WTC11 (cell line): ENCODE results near the gene CES3. TPM values are rescaled to one million over a fixed set of nuclear protein-coding genes. Genes with fewer than 3 reads are reported as not detected.

Experiments used
- ATAC-seq: fragments of 200-7000 bp; cut with Tn5 transposase; 2 replicates; pipeline ENCODE4 v1.10.0; 2021; ENCODE audit warnings: mild to moderate bottlenecking, moderate library complexity
- CTCF ChIA-PET: fragments of 300-600 bp; sonication (Branson Sonifier 250); formaldehyde crosslinking; loops from one replicate; lab custom pipeline; 2021; ENCODE audit warnings: antibody characterized with exemption; lab: Charles Lee
- POLR2A ChIA-PET: fragments of 350-600 bp; sonication (Branson Sonifier 250); formaldehyde crosslinking; loops from one replicate; lab custom pipeline; 2021; ENCODE audit warnings: antibody characterized with exemption; lab: Charles Lee
- DNase-seq: peaks from one replicate; pipeline ENCODE4 v3.0.0; 2021; ENCODE audit warnings: low spot score
- H3K27ac Mint-ChIP-seq: 2 replicates; pipeline ENCODE4 v1.8.0; 2021; ENCODE audit warnings: mixed read lengths
- H3K27me3 Mint-ChIP-seq: 2 replicates; pipeline ENCODE4 v1.8.0; 2021; ENCODE audit warnings: low read depth, mild to moderate bottlenecking, moderate library complexity, mixed read lengths
- H3K36me3 Mint-ChIP-seq: 2 replicates; pipeline ENCODE4 v1.8.0; 2021; ENCODE audit warnings: mixed read lengths
- H3K4me1 Mint-ChIP-seq: 2 replicates; pipeline ENCODE4 v1.8.0; 2022; ENCODE audit warnings: mixed read lengths
- H3K4me3 Mint-ChIP-seq: 2 replicates; pipeline ENCODE4 v1.8.0; 2021; ENCODE audit warnings: mild to moderate bottlenecking, moderate library complexity, mixed read lengths
- H3K9me3 Mint-ChIP-seq: 2 replicates; pipeline ENCODE4 v1.8.0; 2021; ENCODE audit warnings: mixed read lengths
- E2F5 ChIP-seq: sonication (generic); formaldehyde crosslinking; IDR thresholded peaks from 2 replicates; pipeline ENCODE4 v1.8.1; 2022; ENCODE audit warnings: mild to moderate bottlenecking, moderate library complexity, missing genetic modification reagents
- GRHL2 ChIP-seq: fragments of 250-450 bp; sonication (Bioruptor Pico); IDR thresholded peaks from 2 replicates; pipeline ENCODE4 v1.8.0; 2022; ENCODE audit warnings: mild to moderate bottlenecking, moderate library complexity; ENCODE audit not compliant: insufficient replicate concordance, severe bottlenecking
- GTF2I ChIP-seq: fragments of 250-450 bp; sonication (Bioruptor Pico); conservative IDR thresholded peaks from 2 replicates; pipeline ENCODE4 v1.4.0; 2021; ENCODE audit warnings: mild to moderate bottlenecking
- KAT7 ChIP-seq: sonication (generic); formaldehyde crosslinking; IDR thresholded peaks from 2 replicates; pipeline ENCODE4 v1.8.1; 2023; ENCODE audit warnings: missing genetic modification reagents, mild to moderate bottlenecking, borderline replicate concordance
- NFE2L1 ChIP-seq: sonication (generic); formaldehyde crosslinking; IDR thresholded peaks from 2 replicates; pipeline ENCODE4 v1.8.1; 2023; ENCODE audit warnings: missing genetic modification reagents
- NR2C2 ChIP-seq: sonication (generic); formaldehyde crosslinking; IDR thresholded peaks from 2 replicates; pipeline ENCODE4 v1.8.0; 2022; ENCODE audit warnings: mild to moderate bottlenecking, missing genetic modification reagents
- NR3C1 ChIP-seq: sonication (generic); formaldehyde crosslinking; conservative IDR thresholded peaks from 2 replicates; pipeline ENCODE4 v1.8.1; 2023; ENCODE audit warnings: low read depth, mild to moderate bottlenecking, missing genetic modification reagents
- SOX15 ChIP-seq: fragments of 250-450 bp; sonication (Bioruptor Pico); IDR thresholded peaks from 2 replicates; pipeline ENCODE4 v1.9.0; 2021; ENCODE audit warnings: mild to moderate bottlenecking
- TCF7 ChIP-seq: sonication (generic); formaldehyde crosslinking; IDR thresholded peaks from 2 replicates; pipeline ENCODE4 v1.8.0; 2022; ENCODE audit warnings: mild to moderate bottlenecking, low read depth, missing genetic modification reagents, moderate library complexity
- ZBTB21 ChIP-seq: sonication (generic); formaldehyde crosslinking; IDR thresholded peaks from 2 replicates; pipeline ENCODE4 v1.8.1; 2023; ENCODE audit warnings: mild to moderate bottlenecking, missing genetic modification reagents, borderline replicate concordance
- ZNF219 ChIP-seq: sonication (generic); formaldehyde crosslinking; IDR thresholded peaks from 2 replicates; pipeline ENCODE4 v1.8.0; 2023; ENCODE audit warnings: missing genetic modification reagents, mild to moderate bottlenecking, borderline replicate concordance
- ZNF317 ChIP-seq: sonication (generic); formaldehyde crosslinking; IDR thresholded peaks from 2 replicates; pipeline ENCODE4 v1.8.1; 2023; ENCODE audit warnings: low read depth, mild to moderate bottlenecking, moderate library complexity, missing genetic modification reagents, borderline replicate concordance
- ZNF532 ChIP-seq: fragments of 250-450 bp; sonication (Bioruptor Pico); IDR thresholded peaks from 2 replicates; pipeline ENCODE4 v1.9.0; 2021; ENCODE audit warnings: mild to moderate bottlenecking, borderline replicate concordance
- total RNA-seq: library from RNA; stranded (reverse); gene quantifications from 3 replicates; pipeline ENCODE4 v1.2.3, GENCODE V29; 2021
- TF ChIP-seq, protein P1 (sequence below): sonication (generic); formaldehyde crosslinking; IDR thresholded peaks from 2 replicates; pipeline ENCODE4 v1.8.1; 2022; ENCODE audit warnings: low read depth, missing genetic modification reagents, borderline replicate concordance
- TF ChIP-seq, protein P2 (sequence below): sonication (generic); formaldehyde crosslinking; IDR thresholded peaks from 2 replicates; pipeline ENCODE4 v1.8.0; 2022; ENCODE audit warnings: mild to moderate bottlenecking, missing genetic modification reagents
- TF ChIP-seq, protein P3 (sequence below): fragments of 200-600 bp; IDR thresholded peaks from 2 replicates; pipeline ENCODE4 v1.8.0; 2022; ENCODE audit warnings: antibody characterized with exemption
- TF ChIP-seq, protein P4 (sequence below): sonication (generic); formaldehyde crosslinking; IDR thresholded peaks from 2 replicates; pipeline ENCODE4 v1.8.1; 2023; ENCODE audit warnings: mild to moderate bottlenecking, missing genetic modification reagents

Gene CES3
- total RNA-seq, 1 experiment from 2014 or later: 3.3 TPM

GRCh38 chr16:66923866-66924265, 37.2 kb upstream of the CES3 start:
- no peak for ATAC-seq

More at GRCh38 chr16:66923866-66924265, 37.2 kb upstream of the CES3 start:
- no peak overlapping the region for H3K4me3 Mint-ChIP-seq
- H3K4me1 Mint-ChIP-seq: peaks cover 7% of the 10 kb centered on the region; the same call in 1 of the 2 replicates
- ChIA-PET POLR2A (no interaction called here), CTCF (interaction anchor here (2.3 to 7.0 kb wide), 4 partner anchors 12 to 94 kb away, joined by 10 to 175 read pairs (median 55); partner anchors contain the start of gene NAE1)
- peaks cover 59% of the 10 kb centered on the region for H3K27me3 Mint-ChIP-seq
- H3K36me3 Mint-ChIP-seq: no peaks in the 10 kb centered on the region
- DNase-seq: no peak
- TF ChIP-seq GRHL2 (CRISPR knock-in tag) (no peak), SOX15 (CRISPR knock-in tag) (no peak), TCF7 (CRISPR knock-in tag) (no peak), E2F5 (CRISPR knock-in tag) (no peak), GTF2I (no peak), NR3C1 (CRISPR knock-in tag) (no peak), NFE2L1 (CRISPR knock-in tag) (no peak), ZBTB21 (CRISPR knock-in tag) (no peak), ZNF532 (CRISPR knock-in tag) (no peak), KAT7 (CRISPR knock-in tag) (no peak), ZNF219 (CRISPR knock-in tag) (no peak), NR2C2 (no peak), ZNF317 (CRISPR knock-in tag) (no peak)
- TF ChIP-seq, protein P1, sequence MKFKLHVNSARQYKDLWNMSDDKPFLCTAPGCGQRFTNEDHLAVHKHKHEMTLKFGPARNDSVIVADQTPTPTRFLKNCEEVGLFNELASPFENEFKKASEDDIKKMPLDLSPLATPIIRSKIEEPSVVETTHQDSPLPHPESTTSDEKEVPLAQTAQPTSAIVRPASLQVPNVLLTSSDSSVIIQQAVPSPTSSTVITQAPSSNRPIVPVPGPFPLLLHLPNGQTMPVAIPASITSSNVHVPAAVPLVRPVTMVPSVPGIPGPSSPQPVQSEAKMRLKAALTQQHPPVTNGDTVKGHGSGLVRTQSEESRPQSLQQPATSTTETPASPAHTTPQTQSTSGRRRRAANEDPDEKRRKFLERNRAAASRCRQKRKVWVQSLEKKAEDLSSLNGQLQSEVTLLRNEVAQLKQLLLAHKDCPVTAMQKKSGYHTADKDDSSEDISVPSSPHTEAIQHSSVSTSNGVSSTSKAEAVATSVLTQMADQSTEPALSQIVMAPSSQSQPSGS: no peak
- TF ChIP-seq, protein P2, sequence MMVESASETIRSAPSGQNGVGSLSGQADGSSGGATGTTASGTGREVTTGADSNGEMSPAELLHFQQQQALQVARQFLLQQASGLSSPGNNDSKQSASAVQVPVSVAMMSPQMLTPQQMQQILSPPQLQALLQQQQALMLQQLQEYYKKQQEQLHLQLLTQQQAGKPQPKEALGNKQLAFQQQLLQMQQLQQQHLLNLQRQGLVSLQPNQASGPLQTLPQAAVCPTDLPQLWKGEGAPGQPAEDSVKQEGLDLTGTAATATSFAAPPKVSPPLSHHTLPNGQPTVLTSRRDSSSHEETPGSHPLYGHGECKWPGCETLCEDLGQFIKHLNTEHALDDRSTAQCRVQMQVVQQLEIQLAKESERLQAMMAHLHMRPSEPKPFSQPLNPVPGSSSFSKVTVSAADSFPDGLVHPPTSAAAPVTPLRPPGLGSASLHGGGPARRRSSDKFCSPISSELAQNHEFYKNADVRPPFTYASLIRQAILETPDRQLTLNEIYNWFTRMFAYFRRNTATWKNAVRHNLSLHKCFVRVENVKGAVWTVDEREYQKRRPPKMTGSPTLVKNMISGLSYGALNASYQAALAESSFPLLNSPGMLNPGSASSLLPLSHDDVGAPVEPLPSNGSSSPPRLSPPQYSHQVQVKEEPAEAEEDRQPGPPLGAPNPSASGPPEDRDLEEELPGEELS: no peak
- TF ChIP-seq, protein P3, sequence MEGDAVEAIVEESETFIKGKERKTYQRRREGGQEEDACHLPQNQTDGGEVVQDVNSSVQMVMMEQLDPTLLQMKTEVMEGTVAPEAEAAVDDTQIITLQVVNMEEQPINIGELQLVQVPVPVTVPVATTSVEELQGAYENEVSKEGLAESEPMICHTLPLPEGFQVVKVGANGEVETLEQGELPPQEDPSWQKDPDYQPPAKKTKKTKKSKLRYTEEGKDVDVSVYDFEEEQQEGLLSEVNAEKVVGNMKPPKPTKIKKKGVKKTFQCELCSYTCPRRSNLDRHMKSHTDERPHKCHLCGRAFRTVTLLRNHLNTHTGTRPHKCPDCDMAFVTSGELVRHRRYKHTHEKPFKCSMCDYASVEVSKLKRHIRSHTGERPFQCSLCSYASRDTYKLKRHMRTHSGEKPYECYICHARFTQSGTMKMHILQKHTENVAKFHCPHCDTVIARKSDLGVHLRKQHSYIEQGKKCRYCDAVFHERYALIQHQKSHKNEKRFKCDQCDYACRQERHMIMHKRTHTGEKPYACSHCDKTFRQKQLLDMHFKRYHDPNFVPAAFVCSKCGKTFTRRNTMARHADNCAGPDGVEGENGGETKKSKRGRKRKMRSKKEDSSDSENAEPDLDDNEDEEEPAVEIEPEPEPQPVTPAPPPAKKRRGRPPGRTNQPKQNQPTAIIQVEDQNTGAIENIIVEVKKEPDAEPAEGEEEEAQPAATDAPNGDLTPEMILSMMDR: no peak
- TF ChIP-seq, protein P4, sequence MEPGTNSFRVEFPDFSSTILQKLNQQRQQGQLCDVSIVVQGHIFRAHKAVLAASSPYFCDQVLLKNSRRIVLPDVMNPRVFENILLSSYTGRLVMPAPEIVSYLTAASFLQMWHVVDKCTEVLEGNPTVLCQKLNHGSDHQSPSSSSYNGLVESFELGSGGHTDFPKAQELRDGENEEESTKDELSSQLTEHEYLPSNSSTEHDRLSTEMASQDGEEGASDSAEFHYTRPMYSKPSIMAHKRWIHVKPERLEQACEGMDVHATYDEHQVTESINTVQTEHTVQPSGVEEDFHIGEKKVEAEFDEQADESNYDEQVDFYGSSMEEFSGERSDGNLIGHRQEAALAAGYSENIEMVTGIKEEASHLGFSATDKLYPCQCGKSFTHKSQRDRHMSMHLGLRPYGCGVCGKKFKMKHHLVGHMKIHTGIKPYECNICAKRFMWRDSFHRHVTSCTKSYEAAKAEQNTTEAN (CRISPR knock-in tag): no peak
- H3K27ac Mint-ChIP-seq: no peak overlapping the region
- H3K9me3 Mint-ChIP-seq: no peaks in the 10 kb centered on the region
